ENCODE data around the gene ERC2. TPM values are rescaled to one million over a fixed set of nuclear protein-coding genes. Genes with fewer than 3 reads are reported as not detected.
A peak's percentile ranks its signal among the peaks of the same experiment; 100 is the strongest.

Gene ERC2
- total and polyA plus RNA-seq, 12 donors: 0.22 to 4.2 (median 1.7) TPM

GRCh38 chr3:56320883-56321282, 147.4 kb downstream of the ERC2 start:
- Histone ChIP-seq H3K27ac (no peak overlapping the region), H3K4me1 (peaks cover 0 to 21% (median 6%) of the 10 kb centered on the region in 9 donors), H3K27me3 (no peaks in the 10 kb centered on the region), H3K4me3 (no peak overlapping the region), H3K36me3 (no peaks in the 10 kb centered on the region), H3K9me3 (no peaks in the 10 kb centered on the region)
- 79 to 80% methylated on average over 5 of the region's 5 CpGs for WGBS, 2 donors
- no peak for DNase-seq
- no peak for TF ChIP-seq CTCF (IDR thresholded peaks at IDR 0.05)
- intact Hi-C loops (cut with DNase I): no loop called here
- no peak for ATAC-seq

- ATAC-seq: no peak
- intact Hi-C loops (cut with DNase I): no loop called here
- TF ChIP-seq CTCF (IDR thresholded peaks at IDR 0.05): no peak
- Histone ChIP-seq H3K4me3 (no peak overlapping the region), H3K27ac (no peak overlapping the region), H3K4me1 (peaks cover 0 to 23% (median 5%) of the 10 kb centered on the region in 9 donors), H3K27me3 (no peaks in the 10 kb centered on the region), H3K9me3 (no peaks in the 10 kb centered on the region), H3K36me3 (no peaks in the 10 kb centered on the region)
- no peak for DNase-seq
- 93 to 96% methylated on average over 3 of the region's 3 CpGs for WGBS, 2 donors
Measured at GRCh38 chr3:56318891-56319290, 149.4 kb downstream of the ERC2 start.

GRCh38 chr3:56316944-56317343, 151.3 kb downstream of the ERC2 start:
- Histone ChIP-seq H3K27ac (no peak overlapping the region), H3K9me3 (no peaks in the 10 kb centered on the region), H3K4me3 (no peak overlapping the region), H3K36me3 (no peaks in the 10 kb centered on the region), H3K27me3 (no peaks in the 10 kb centered on the region), H3K4me1 (peaks cover 0 to 12% (median 0%) of the 10 kb centered on the region in 9 donors)
- TF ChIP-seq CTCF (IDR thresholded peaks at IDR 0.05): no peak
- no peak for DNase-seq
- intact Hi-C loops (cut with DNase I): no loop called here
- ATAC-seq: no peak
- WGBS, 2 donors: 83 to 88% methylated on average over 3 of the region's 3 CpGs

GRCh38 chr3:56314842-56315241, 153.4 kb downstream of the ERC2 start:
- peak in 6 of 8 donors; percentile 43 to 79 (median 52) for ATAC-seq
- Histone ChIP-seq H3K4me1 (peaks cover 0 to 7% (median 0%) of the 10 kb centered on the region in 9 donors), H3K27ac (no peak overlapping the region), H3K4me3 (no peak overlapping the region), H3K27me3 (no peaks in the 10 kb centered on the region), H3K36me3 (no peaks in the 10 kb centered on the region), H3K9me3 (no peaks in the 10 kb centered on the region)
- intact Hi-C loops (cut with DNase I): no loop called here
- TF ChIP-seq CTCF (IDR thresholded peaks at IDR 0.05): no peak
- 52% methylated on average over 5 of the region's 5 CpGs for WGBS, 2 donors
- peak in 1 of 2 donors; percentile 11 for DNase-seq

Measured in heart right ventricle (tissue), 16 donors.